ENCODE results near the gene SDC3.

SDC3 gene

DNA sequence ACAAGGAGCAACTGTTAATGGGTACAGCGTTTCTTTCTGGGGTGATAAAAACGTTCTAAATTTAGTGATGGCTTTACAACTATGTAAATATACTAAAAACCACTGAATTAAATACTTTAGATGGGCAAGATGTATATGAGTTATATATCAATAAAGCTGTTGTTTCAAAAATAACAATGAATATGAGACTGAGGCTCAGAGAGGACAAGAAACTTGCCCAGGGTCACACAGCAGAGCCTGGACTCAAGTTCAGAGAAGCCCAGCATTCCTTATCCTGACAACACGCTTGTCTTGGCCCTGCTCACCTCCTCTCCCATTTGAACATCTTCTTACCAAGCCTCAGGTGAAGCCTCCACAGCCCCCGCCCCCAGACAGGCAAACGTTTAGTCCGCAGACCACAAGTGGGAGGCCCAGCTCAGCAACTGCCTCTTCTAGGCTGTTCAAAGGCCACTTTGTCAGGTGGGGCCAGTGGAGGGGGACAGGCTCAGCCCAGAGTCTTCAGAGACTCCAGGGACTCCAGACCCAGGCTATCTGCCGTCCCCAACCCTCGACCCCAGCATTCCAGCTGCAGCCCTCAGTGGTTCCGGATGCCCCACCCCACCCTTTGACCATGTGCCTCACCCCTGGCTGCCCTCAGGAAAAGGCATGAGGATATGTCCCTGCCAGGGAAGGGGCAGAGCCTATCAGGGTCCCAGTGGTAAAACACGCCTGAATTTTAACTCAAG, 17.9 kb downstream of the SDC3 start:
- TF ChIP-seq, protein P1, sequence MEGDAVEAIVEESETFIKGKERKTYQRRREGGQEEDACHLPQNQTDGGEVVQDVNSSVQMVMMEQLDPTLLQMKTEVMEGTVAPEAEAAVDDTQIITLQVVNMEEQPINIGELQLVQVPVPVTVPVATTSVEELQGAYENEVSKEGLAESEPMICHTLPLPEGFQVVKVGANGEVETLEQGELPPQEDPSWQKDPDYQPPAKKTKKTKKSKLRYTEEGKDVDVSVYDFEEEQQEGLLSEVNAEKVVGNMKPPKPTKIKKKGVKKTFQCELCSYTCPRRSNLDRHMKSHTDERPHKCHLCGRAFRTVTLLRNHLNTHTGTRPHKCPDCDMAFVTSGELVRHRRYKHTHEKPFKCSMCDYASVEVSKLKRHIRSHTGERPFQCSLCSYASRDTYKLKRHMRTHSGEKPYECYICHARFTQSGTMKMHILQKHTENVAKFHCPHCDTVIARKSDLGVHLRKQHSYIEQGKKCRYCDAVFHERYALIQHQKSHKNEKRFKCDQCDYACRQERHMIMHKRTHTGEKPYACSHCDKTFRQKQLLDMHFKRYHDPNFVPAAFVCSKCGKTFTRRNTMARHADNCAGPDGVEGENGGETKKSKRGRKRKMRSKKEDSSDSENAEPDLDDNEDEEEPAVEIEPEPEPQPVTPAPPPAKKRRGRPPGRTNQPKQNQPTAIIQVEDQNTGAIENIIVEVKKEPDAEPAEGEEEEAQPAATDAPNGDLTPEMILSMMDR (conservative IDR thresholded peaks at IDR 0.05), result no peak
- no peak overlapping the region for H3K27ac ChIP-seq

DNA sequence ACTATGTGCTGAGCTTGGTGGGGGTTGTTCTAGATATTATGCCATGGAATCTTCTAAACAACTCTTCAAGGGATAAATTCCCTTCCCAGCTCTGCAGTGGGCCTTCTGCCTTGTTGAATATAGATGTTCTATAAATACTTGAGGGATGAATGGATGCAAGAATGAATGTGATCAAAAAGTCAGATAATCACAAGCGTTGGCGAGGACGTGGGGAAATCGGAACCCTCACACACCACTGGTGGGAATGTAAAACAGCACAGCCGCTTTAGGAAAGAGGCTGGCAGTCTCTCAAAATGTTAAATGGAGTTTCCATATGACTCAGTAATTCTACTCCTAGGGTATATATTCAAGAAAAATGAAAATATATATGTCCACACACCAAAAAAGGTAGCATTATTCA, 19.0 kb downstream of the SDC3 start:
- no peak overlapping the region for H3K27ac ChIP-seq
- TF ChIP-seq, protein P1 (conservative IDR thresholded peaks at IDR 0.05), result no peak
- no peak for TF ChIP-seq ZFX (IDR thresholded peaks at IDR 0.05)

DNA sequence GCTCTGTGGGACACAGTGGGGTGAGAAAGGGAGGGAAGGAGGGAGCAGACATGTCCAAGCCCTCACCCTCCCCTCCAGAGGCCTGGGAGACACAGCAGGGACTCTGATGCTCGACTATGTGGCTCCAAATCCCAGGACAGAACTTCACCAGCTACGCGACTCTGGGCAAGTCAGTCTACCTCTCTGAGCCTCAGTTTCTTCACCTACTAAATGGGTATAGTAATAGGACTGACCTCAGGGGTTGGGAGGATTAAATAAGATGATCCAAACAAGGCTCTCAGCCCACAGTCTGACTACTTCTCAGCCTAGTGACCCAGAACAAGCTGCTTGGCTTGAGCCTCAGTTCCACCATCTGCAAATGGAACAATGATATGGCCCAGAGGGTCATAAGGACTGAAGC, 19.6 kb downstream of the SDC3 start:
- H3K27ac ChIP-seq, result no peak overlapping the region
- TF ChIP-seq, protein P1 (conservative IDR thresholded peaks at IDR 0.05), result no peak
- TF ChIP-seq ZFX (IDR thresholded peaks at IDR 0.05), result no peak

DNA sequence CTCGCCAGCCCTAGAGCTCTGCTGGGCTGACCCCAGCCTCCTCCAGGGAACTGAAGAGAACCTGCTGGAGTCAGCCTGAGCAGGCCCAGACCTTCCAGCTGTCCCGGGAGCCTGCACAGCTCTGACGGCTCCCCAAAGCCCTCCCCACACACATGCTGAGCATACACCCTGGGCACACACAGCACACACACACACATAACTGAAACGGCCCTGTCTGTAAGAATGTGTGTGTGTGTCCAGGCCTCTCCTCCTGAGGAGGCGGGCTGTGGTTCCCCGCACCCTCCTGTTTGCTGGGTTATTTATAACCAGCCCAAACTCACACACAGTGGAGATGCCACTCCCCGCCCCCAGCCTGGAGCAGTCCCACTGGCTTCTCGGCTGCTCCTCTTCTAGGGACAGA, 20.2 kb downstream of the SDC3 start:
- TF ChIP-seq, protein P1 (conservative IDR thresholded peaks at IDR 0.05), result no peak
- no peak for TF ChIP-seq ZFX (IDR thresholded peaks at IDR 0.05)
- H3K27ac ChIP-seq, result no peak overlapping the region

DNA sequence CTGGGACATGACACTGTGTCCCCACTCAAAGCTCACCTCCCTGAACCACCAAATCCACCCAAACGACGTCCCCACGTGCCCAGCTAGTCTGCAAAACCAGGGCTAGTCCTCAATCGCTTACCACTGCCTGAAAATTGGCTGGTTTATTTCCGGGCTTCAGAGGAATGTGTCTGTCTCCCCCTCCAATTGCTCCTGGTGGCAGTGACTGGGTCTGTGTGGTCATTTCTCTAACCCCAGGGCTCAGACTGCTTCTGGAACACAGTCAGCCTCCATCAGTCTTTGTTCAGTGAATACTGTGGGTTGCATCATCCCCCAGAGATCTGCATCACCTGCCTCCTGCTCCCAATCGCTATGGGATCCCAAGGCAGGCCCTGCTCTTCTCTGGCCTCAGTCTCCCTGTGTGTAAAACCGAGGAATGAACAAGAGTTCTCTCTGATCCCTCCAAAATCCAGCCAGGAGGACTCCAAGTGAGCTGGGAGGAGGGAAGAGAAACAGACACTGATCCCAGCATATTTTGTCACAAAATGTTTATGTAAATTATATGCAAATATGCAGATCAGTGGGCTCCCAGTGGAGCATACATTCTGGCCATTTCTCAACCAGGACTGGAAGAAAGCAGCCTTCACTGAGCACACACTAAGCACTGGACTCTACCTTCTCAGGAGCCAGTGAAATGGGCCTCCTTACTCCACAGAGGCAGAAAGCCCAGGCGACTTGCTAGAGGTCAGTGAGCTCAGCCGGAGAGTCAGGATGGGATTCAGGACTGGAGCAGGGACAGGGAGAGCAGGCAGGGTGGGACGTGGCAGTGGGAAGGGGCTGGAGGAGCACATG, 20.9 kb downstream of the SDC3 start:
- no peak overlapping the region for H3K27ac ChIP-seq

DNA sequence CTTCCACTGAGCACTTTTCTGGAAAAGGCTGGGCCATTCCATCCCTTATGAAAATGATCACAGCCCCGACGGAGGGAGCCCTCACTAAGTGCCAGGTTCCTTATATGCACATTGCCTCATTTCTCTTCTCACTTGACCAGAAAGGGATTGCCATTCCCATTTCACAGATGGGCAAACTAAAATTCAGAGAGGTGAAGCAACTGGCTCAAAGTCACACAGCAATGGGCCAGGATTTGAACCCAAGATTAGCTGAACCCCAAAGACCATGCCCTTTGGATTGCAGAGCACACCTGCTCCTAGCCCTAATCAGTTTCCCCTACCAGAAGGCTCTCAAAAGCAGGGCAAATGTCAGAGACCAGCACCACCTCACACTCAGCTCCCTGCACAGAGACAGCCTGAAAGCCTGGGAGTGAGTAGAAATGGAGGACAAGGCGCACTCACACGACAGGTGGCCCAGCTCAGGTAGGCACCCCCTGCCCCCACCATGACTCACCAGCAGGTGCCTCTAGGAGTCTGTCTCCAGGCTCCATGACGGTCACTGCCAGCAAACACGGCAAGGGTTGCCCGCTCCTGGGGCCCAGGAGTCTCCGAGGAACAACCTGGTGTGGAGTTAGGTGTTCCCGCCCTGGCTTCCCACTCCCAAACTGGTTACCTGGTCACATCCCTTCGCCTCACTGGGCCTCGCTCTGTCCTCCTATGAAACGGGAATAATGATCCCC, 21.7 kb downstream of the SDC3 start:
- H3K27ac ChIP-seq, result no peak overlapping the region
- no peak for TF ChIP-seq ZFX (IDR thresholded peaks at IDR 0.05)
- TF ChIP-seq, protein P1 (conservative IDR thresholded peaks at IDR 0.05), result no peak

More for the DNA sequence above, 20.9 kb downstream of the SDC3 start:
- TF ChIP-seq, protein P1 (conservative IDR thresholded peaks at IDR 0.05), result no peak
- no peak for TF ChIP-seq ZFX (IDR thresholded peaks at IDR 0.05)
